ENCODE results near the gene STYXL1.
"Not testable (repeated sequence)": the region's sequence is repeated elsewhere in the genome, so short reads cannot be mapped to it uniquely, and the experiment has no call there.

Gene STYXL1

GRCh38 chr7:76063114-76063513 lies 15.3 kb upstream of the STYXL1 start:
- Histone ChIP-seq H2AFZ (ENCODE audit: low read depth) (no peak overlapping the region), H4K20me1 (ENCODE audit: insufficient read depth) (no peaks in the 10 kb centered on the region), H3K9ac (no peak overlapping the region), H3K27me3 (ENCODE audit: insufficient read depth, low read depth) (no peaks in the 10 kb centered on the region), H3K4me1 (ENCODE audit: low read depth, poor library complexity, severe bottlenecking) (no peaks in the 10 kb centered on the region), H3K79me2 (ENCODE audit: insufficient read depth, low read depth) (no peaks in the 10 kb centered on the region), H3K27ac (no peak overlapping the region), H3K4me2 (no peak overlapping the region), H3K4me3 (IDR thresholded peaks at IDR 0.05; ENCODE audit: insufficient read depth, low read depth, low read length) (no peak overlapping the region), H3K36me3 (ENCODE audit: insufficient read depth) (peaks cover 18% of the 10 kb centered on the region; the same call in 1 of the 2 replicates)
- TF ChIP-seq, protein P1, sequence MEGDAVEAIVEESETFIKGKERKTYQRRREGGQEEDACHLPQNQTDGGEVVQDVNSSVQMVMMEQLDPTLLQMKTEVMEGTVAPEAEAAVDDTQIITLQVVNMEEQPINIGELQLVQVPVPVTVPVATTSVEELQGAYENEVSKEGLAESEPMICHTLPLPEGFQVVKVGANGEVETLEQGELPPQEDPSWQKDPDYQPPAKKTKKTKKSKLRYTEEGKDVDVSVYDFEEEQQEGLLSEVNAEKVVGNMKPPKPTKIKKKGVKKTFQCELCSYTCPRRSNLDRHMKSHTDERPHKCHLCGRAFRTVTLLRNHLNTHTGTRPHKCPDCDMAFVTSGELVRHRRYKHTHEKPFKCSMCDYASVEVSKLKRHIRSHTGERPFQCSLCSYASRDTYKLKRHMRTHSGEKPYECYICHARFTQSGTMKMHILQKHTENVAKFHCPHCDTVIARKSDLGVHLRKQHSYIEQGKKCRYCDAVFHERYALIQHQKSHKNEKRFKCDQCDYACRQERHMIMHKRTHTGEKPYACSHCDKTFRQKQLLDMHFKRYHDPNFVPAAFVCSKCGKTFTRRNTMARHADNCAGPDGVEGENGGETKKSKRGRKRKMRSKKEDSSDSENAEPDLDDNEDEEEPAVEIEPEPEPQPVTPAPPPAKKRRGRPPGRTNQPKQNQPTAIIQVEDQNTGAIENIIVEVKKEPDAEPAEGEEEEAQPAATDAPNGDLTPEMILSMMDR (conservative IDR thresholded peaks at IDR 0.05; ENCODE audit: low read depth, low read length) = no peak

- no peak overlapping the region for H2AFZ ChIP-seq (ENCODE audit: low read depth)
- peaks cover 23% of the 10 kb centered on the region; the same call in 1 of the 2 replicates for H3K36me3 ChIP-seq (ENCODE audit: insufficient read depth)
- no peaks in the 10 kb centered on the region for H4K20me1 ChIP-seq (ENCODE audit: insufficient read depth)
Measured at GRCh38 chr7:76062254-76062653, 14.5 kb upstream of the STYXL1 start.

GRCh38 chr7:76060842-76061241 lies 13.0 kb upstream of the STYXL1 start:
- no peaks in the 10 kb centered on the region for H4K20me1 ChIP-seq (ENCODE audit: insufficient read depth)
- H3K27ac ChIP-seq = no peak overlapping the region
- H3K27me3 ChIP-seq (ENCODE audit: insufficient read depth, low read depth) = no peaks in the 10 kb centered on the region
- H3K9ac ChIP-seq = no peak overlapping the region
- H2AFZ ChIP-seq (ENCODE audit: low read depth) = no peak overlapping the region
- H3K4me2 ChIP-seq = no peak overlapping the region
- H3K36me3 ChIP-seq (ENCODE audit: insufficient read depth) = peaks cover 23% of the 10 kb centered on the region; the same call in 1 of the 2 replicates
- no peaks in the 10 kb centered on the region for H3K4me1 ChIP-seq (ENCODE audit: low read depth, poor library complexity, severe bottlenecking)
- TF ChIP-seq, protein P1 (conservative IDR thresholded peaks at IDR 0.05; ENCODE audit: low read depth, low read length) = no peak
- H3K4me3 ChIP-seq (IDR thresholded peaks at IDR 0.05; ENCODE audit: insufficient read depth, low read depth, low read length) = no peak overlapping the region
- peaks cover under 1% of the 10 kb centered on the region; the same call in 1 of the 2 replicates for H3K79me2 ChIP-seq (ENCODE audit: insufficient read depth, low read depth)

More at GRCh38 chr7:76062254-76062653, 14.5 kb upstream of the STYXL1 start:
- H3K27me3 ChIP-seq (ENCODE audit: insufficient read depth, low read depth) = no peaks in the 10 kb centered on the region
- no peak overlapping the region for H3K4me2 ChIP-seq
- H3K4me1 ChIP-seq (ENCODE audit: low read depth, poor library complexity, severe bottlenecking) = no peaks in the 10 kb centered on the region
- no peak overlapping the region for H3K4me3 ChIP-seq (IDR thresholded peaks at IDR 0.05; ENCODE audit: insufficient read depth, low read depth, low read length)
- no peak overlapping the region for H3K9ac ChIP-seq
- TF ChIP-seq, protein P1 (conservative IDR thresholded peaks at IDR 0.05; ENCODE audit: low read depth, low read length) = no peak
- H3K79me2 ChIP-seq (ENCODE audit: insufficient read depth, low read depth) = no peaks in the 10 kb centered on the region
- no peak overlapping the region for H3K27ac ChIP-seq

GRCh38 chr7:76058745-76059144 lies 10.9 kb upstream of the STYXL1 start:
- not testable (repeated sequence) for H3K27me3 ChIP-seq (ENCODE audit: insufficient read depth, low read depth); H3K4me1 ChIP-seq (ENCODE audit: low read depth, poor library complexity, severe bottlenecking); H3K9ac ChIP-seq; H3K27ac ChIP-seq; H3K4me3 ChIP-seq (IDR thresholded peaks at IDR 0.05; ENCODE audit: insufficient read depth, low read depth, low read length); H3K4me2 ChIP-seq; H2AFZ ChIP-seq (ENCODE audit: low read depth); H4K20me1 ChIP-seq (ENCODE audit: insufficient read depth)
- Histone ChIP-seq H3K79me2 (ENCODE audit: insufficient read depth, low read depth) (peaks cover 22% of the 10 kb centered on the region), H3K36me3 (ENCODE audit: insufficient read depth) (peaks cover 30% of the 10 kb centered on the region; the same call in 1 of the 2 replicates)

DNA sequence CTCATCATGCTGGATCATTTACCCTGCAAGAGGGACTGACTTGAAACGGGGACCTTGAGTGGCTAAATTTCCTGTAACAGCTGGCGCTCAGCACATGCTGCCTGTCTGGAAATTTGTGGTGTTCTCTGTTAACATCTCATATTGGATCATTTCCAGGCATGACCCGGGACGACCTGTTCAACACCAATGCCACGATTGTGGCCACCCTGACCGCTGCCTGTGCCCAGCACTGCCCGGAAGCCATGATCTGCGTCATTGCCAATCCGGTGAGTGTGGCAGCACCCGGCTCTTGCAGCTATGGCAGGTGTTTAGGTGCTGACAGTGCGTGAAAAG lies 10.0 kb upstream of the STYXL1 start:
- no peaks in the 10 kb centered on the region for H3K4me1 ChIP-seq (ENCODE audit: low read depth, poor library complexity, severe bottlenecking)
- H3K79me2 ChIP-seq (ENCODE audit: insufficient read depth, low read depth) = peaks cover 32% of the 10 kb centered on the region
- no peak overlapping the region for H3K27ac ChIP-seq
- TF ChIP-seq, protein P1 (conservative IDR thresholded peaks at IDR 0.05; ENCODE audit: low read depth, low read length) = no peak
- H2AFZ ChIP-seq (ENCODE audit: low read depth) = no peak overlapping the region
- H3K4me3 ChIP-seq (IDR thresholded peaks at IDR 0.05; ENCODE audit: insufficient read depth, low read depth, low read length) = no peak overlapping the region
- H3K36me3 ChIP-seq (ENCODE audit: insufficient read depth) = peaks cover 25% of the 10 kb centered on the region; the same call in 1 of the 2 replicates
- no peak overlapping the region for H3K4me2 ChIP-seq
- H3K9ac ChIP-seq = no peak overlapping the region
- no peaks in the 10 kb centered on the region for H3K27me3 ChIP-seq (ENCODE audit: insufficient read depth, low read depth)
- H4K20me1 ChIP-seq (ENCODE audit: insufficient read depth) = peaks cover 6% of the 10 kb centered on the region; the same call in 1 of the 2 replicates

All from KMS-11 (cell line).